Pancreas (tissue), 10 donors: ENCODE measurements around the gene SENP5. TPM values are rescaled to one million over a fixed set of nuclear protein-coding genes. Genes with fewer than 3 reads are reported as not detected.

Experiments used
- ATAC-seq, 4 donors: fragments of 200-7000 bp; cut with Tn5 transposase; one replicate each; pipeline versions ENCODE4 v1.8.0 to v1.9.1; 2020; ENCODE audit warnings: mild to moderate bottlenecking in 4 of 4, moderate library complexity in 4 of 4
- DNase-seq, 6 donors: peaks; one replicate each; pipeline ENCODE4 v3.0.0-alpha.2; 2020
- FAIRE-seq: peaks from 2 replicates; lab custom pipeline; 2012; peaks lifted over from hg19 to GRCh38; lab: Jason Lieb, UNC
- H3K27ac ChIP-seq, 4 donors: fragments of 200-600 bp; sonication (generic); 1 replicate in 3 of 4; 2 replicates in 1 of 4; pipeline versions ENCODE4 v1.5.0 to v1.8.0; 2020
- H3K27me3 ChIP-seq, 4 donors: fragments of 200-600 bp; one replicate each; pipeline ENCODE4 v1.8.0; 2021
- H3K36me3 ChIP-seq, 3 donors: fragments of 200-600 bp; sonication (generic) in 1 of 3; one replicate each; pipeline versions ENCODE4 v1.5.0 to v1.8.0; 2020 to 2021
- H3K4me1 ChIP-seq, 3 donors: fragments of 200-600 bp; one replicate each; pipeline ENCODE4 v1.8.0; 2021
- H3K4me3 ChIP-seq, 4 donors: fragments of 200-600 bp; sonication (generic) in 2 of 4; one replicate each; pipeline versions ENCODE4 v1.5.0 to v1.8.0; 2020 to 2021
- H3K9me3 ChIP-seq, 4 donors: fragments of 200-600 bp; one replicate each; pipeline ENCODE4 v1.8.0; 2021
- WGBS, 2 donors: extraction: QIAGEN DNeasy Blood & Tissue Kit; methylation state at CpG; one replicate each; pipeline ENCODE4 v1.1.7; 2013; 5-methylcytosine and 5-hydroxymethylcytosine counted together
- intact Hi-C, 3 donors: fragments of 100-400 bp; cut with DNase I; formaldehyde crosslinking; loops; one replicate each; pipeline versions ENCODE4 v1.11.1 to v1.14.2; 2022
- polyA plus RNA-seq, 2 donors: library from polyadenylated mRNA; stranded (reverse); fragments of 200-250 nt; gene quantifications; one replicate each; pipeline ENCODE4 v1.2.3, GENCODE V29; 2013
- total RNA-seq, 6 donors: library from RNA; stranded (reverse); fragmentation: NEBNext Ultra II Directional in 4 of 6; extraction: Animal tissue kit (Norgen Biotek cat#: 25700) in 4 of 6; gene quantifications; one replicate each; pipeline versions ENCODE4 v1.2.1 to v1.2.4, GENCODE V29; 2021 to 2023
- TF ChIP-seq, protein P1 (sequence below), 4 donors: fragments of 200-600 bp; sonication (generic) in 3 of 4; IDR thresholded peaks; one replicate each; pipeline versions ENCODE4 v1.5.0 to v1.8.0; 2021; ENCODE audit warnings: antibody characterized with exemption in 4 of 4
- donor health status: healthy with polysubstance abuse.
- donor health status: DM: no; HTN: no; CAD: no; lungs with moderate emphysema.
- donor health status: DM: no; HTN: no; CAD: no.
- donor health status: control.
- donor health status: control.
- donor health status: Bipolar disorder and iron deficiency.
- donor health status: DM: yes; HTN: yes; CAD: no.
- donor health status: DM: no; HTN: no; CAD: no.
- donor health status: DM: no; HTN: no; CAD: no.
- donor health status: DM: yes; HTN: yes; CAD: no.

Gene SENP5
- total and polyA plus RNA-seq, 8 donors, result 5.7 to 16.2 (median 10.9) TPM

DNA sequence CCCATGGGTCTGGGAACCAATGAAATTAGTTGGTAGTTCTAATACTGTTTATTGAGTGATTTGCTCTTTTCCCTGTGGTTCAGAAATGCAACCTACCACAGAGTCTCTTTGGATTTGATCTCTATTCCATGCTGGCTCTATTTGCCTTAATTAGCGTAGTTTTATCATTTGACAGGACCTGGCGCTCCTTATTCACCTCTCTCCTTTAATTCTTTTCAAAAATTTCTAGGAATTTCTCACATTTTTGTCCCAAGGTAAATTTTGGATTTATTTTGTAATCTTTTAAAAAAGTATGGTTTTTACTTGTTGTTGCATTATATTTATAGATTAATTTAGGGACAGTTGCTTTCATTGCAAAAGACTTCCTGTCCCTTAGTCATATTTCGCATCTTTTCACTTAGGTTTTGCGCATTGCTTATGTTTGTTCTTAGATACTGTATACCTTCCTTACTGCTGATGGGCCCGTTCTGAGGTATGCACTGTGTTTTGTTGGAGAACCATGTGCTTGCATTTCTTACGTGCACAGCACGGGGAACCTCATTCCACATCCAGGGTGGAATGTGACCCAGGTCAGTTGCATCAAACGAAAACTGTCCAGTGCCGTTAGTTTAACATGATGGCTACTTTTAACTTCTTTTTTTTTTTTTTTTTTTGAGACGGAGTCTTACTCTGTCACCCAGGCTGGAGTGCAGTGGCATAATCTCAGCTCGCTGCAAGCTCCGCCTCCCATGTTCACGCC is 27.0 kb downstream of the SENP5 start:
- Histone ChIP-seq H3K4me3 (no peak overlapping the region), H3K4me1 (no peaks in the 10 kb centered on the region), H3K27me3 (no peaks in the 10 kb centered on the region), H3K36me3 (peaks cover 0 to under 1% (median 0%) of the 10 kb centered on the region in 3 donors), H3K27ac (no peak overlapping the region), H3K9me3 (no peaks in the 10 kb centered on the region)
- 96% methylated on average over 13 of the region's 13 CpGs for WGBS, 2 donors
- TF ChIP-seq, protein P1, sequence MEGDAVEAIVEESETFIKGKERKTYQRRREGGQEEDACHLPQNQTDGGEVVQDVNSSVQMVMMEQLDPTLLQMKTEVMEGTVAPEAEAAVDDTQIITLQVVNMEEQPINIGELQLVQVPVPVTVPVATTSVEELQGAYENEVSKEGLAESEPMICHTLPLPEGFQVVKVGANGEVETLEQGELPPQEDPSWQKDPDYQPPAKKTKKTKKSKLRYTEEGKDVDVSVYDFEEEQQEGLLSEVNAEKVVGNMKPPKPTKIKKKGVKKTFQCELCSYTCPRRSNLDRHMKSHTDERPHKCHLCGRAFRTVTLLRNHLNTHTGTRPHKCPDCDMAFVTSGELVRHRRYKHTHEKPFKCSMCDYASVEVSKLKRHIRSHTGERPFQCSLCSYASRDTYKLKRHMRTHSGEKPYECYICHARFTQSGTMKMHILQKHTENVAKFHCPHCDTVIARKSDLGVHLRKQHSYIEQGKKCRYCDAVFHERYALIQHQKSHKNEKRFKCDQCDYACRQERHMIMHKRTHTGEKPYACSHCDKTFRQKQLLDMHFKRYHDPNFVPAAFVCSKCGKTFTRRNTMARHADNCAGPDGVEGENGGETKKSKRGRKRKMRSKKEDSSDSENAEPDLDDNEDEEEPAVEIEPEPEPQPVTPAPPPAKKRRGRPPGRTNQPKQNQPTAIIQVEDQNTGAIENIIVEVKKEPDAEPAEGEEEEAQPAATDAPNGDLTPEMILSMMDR (IDR thresholded peaks at IDR 0.05), result no peak
- FAIRE-seq, result no peak
- intact Hi-C loops, result no loop called here
- no peak for DNase-seq
- no peak for ATAC-seq

GRCh38 chr3:196896229-196896628 is 28.5 kb downstream of the SENP5 start:
- 96 to 98% methylated on average over 6 of the region's 6 CpGs for WGBS, 2 donors
- no peak for FAIRE-seq
- TF ChIP-seq, protein P1 (IDR thresholded peaks at IDR 0.05), result no peak

GRCh38 chr3:196901768-196902167 is 34.0 kb downstream of the SENP5 start:
- ATAC-seq (no peak), DNase-seq (no peak), FAIRE-seq (no peak)
- TF ChIP-seq, protein P1 (IDR thresholded peaks at IDR 0.05), result no peak
- Histone ChIP-seq H3K4me1 (no peaks in the 10 kb centered on the region), H3K9me3 (no peaks in the 10 kb centered on the region), H3K36me3 (peaks cover 0 to 46% (median 8%) of the 10 kb centered on the region in 3 donors), H3K27me3 (no peaks in the 10 kb centered on the region), H3K27ac (no peak overlapping the region), H3K4me3 (no peak overlapping the region)
- intact Hi-C loops, result no loop called here
- WGBS, 2 donors, result 88 to 93% methylated on average over 1 of the region's 1 CpG

More at GRCh38 chr3:196896229-196896628, 28.5 kb downstream of the SENP5 start:
- no peak overlapping the region for H3K27ac ChIP-seq
- DNase-seq (no peak), ATAC-seq (no peak)
- peaks cover 0 to 12% (median 0%) of the 10 kb centered on the region in 3 donors for H3K36me3 ChIP-seq
- no peaks in the 10 kb centered on the region for H3K9me3 ChIP-seq
- no peaks in the 10 kb centered on the region for H3K4me1 ChIP-seq
- no peak overlapping the region for H3K4me3 ChIP-seq
- H3K27me3 ChIP-seq, result no peaks in the 10 kb centered on the region
- intact Hi-C loops, result no loop called here

GRCh38 chr3:196902296-196902695 is 34.6 kb downstream of the SENP5 start:
- H3K4me1 ChIP-seq, result no peaks in the 10 kb centered on the region
- H3K4me3 ChIP-seq, result no peak overlapping the region
- no peaks in the 10 kb centered on the region for H3K9me3 ChIP-seq
- intact Hi-C loops, result no loop called here
- ATAC-seq, result no peak
- H3K27me3 ChIP-seq, result no peaks in the 10 kb centered on the region
- TF ChIP-seq, protein P1 (IDR thresholded peaks at IDR 0.05), result no peak
- no peak for FAIRE-seq
- no peak for DNase-seq
- WGBS, 2 donors, result 84 to 89% methylated on average over 1 of the region's 1 CpG
- no peak overlapping the region for H3K27ac ChIP-seq
- peaks cover 0 to 46% (median 8%) of the 10 kb centered on the region in 3 donors for H3K36me3 ChIP-seq

GRCh38 chr3:196903740-196904139 is 36.0 kb downstream of the SENP5 start:
- WGBS, 2 donors, result 97 to 100% methylated on average over 2 of the region's 2 CpGs
- Histone ChIP-seq H3K27me3 (no peaks in the 10 kb centered on the region), H3K9me3 (no peaks in the 10 kb centered on the region), H3K4me3 (no peak overlapping the region), H3K4me1 (no peaks in the 10 kb centered on the region), H3K36me3 (peaks cover 0 to 46% (median 8%) of the 10 kb centered on the region in 3 donors), H3K27ac (no peak overlapping the region)
- intact Hi-C loops, result no loop called here
- TF ChIP-seq, protein P1 (IDR thresholded peaks at IDR 0.05), result no peak
- DNase-seq, result no peak
- no peak for ATAC-seq
- FAIRE-seq, result no peak
